Stimulated activated CD4-positive, alpha-beta T cell treated with anti-CD3 and anti-CD28 coated beads, Interleukin-15, amount 100 ng/mL, for 1 hour (primary cell): ENCODE data around the gene TAAR6.
"Not testable (repeated sequence)": the region's sequence is repeated elsewhere in the genome, so short reads cannot be mapped to it uniquely, and the experiment has no call there.

Source experiments
- DNase-seq, 2 donors: peaks; one replicate each; pipeline ENCODE4 v3.0.0-alpha.2; 2020; ENCODE audit warnings: low read depth in 1 of 2, low spot score in 1 of 2

TAAR6 gene

GRCh38 chr6:132570221-132570777 lies at the start of gene TAAR6:
Gene TAAR6 (plus strand): TSS chr6:132570322. CDS start chr6:132570322, 0 bp downstream.
- no peak for DNase-seq

- no peak for DNase-seq
Measured at GRCh38 chr6:132520953-132521352, 49.2 kb upstream of the TAAR6 start.

DNA sequence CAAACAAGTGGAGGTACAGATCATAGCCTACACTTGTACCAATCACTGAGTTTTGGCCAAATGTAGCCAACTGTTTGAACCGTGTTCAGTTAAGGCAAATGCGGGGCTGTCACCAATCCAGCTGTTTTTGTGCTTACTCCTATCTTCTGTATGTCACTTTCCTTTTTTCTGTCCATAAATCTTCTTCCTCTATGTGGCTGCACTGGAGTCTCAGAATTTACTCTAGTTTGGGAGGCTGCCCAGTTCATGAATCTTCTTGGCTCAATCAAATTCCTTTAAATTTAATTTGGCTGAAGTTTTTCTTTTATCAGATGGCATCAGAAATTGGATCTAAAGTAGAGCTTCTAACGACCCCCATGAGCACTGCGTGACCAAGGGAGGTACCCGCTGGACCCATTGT lies 45.5 kb upstream of the TAAR6 start:
- no peak for DNase-seq

DNA sequence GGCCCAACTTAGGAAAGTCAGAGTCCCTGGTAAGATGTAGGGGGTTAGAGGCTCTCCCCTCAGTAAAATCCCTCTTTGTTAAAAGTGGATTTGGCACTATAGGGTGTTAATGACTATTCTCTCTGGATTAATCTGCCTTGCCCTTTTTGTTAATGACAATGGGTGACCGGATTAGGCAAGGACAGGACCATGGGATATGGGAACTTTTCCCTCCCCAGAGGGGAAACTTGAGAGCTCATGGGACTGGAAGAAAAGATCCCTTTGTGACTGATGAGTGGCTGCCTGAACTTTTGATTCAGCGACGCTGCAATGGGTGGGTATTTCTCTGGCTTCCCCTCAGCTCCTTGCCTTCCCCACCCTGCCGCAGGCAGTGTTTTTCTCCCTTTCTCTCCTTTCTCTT lies 44.3 kb upstream of the TAAR6 start:
- no peak for DNase-seq

GRCh38 chr6:132526461-132526860 lies 43.7 kb upstream of the TAAR6 start:
- no peak for DNase-seq

- DNase-seq, result no peak
Measured at GRCh38 chr6:132527791-132528190, 42.3 kb upstream of the TAAR6 start.

DNA sequence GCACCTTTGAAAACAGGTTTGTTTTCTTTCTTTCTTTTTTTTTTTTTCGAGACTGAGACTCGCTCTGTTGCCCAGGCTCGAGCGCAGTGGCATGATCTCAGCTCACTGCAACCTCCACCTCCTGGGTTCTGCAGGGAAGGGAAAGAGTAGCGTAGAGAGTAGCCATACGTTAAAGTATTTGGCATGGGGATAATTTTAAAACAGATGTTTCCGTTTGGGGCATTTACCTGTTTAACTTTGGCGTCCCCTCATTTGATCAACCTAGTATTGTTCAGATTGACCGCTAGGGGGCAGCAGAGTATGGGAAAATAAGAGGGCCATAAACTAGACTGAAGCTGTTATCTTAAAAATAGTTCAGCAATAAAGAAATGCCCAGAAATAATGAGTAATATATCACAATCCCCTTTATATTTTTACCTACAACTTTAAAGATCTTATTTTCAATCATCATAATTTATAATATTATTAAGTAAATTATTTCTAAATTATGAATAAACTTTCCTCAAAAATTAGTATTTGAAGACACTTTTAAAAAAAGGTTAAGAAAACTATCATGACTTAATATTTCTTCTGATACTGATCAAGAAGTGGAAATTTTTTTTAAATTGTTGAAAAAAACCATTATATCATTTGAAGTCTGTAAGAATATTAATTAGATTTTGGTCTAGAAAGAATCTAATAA lies 39.7 kb upstream of the TAAR6 start:
- peak; percentile 7 to 26 for DNase-seq

GRCh38 chr6:132534546-132534945 lies 35.6 kb upstream of the TAAR6 start:
- not testable (repeated sequence) for DNase-seq

- DNase-seq, result no peak
Measured at GRCh38 chr6:132537145-132537544, 33.0 kb upstream of the TAAR6 start.

GRCh38 chr6:132537977-132538376 lies 32.1 kb upstream of the TAAR6 start, which contains the start of gene TAAR9:
Gene TAAR9 (plus strand): TSS chr6:132538277. CDS start chr6:132538290, 13 bp downstream.
- no peak for DNase-seq

GRCh38 chr6:132544826-132545225 lies 25.3 kb upstream of the TAAR6 start:
- DNase-seq, result no peak

DNA sequence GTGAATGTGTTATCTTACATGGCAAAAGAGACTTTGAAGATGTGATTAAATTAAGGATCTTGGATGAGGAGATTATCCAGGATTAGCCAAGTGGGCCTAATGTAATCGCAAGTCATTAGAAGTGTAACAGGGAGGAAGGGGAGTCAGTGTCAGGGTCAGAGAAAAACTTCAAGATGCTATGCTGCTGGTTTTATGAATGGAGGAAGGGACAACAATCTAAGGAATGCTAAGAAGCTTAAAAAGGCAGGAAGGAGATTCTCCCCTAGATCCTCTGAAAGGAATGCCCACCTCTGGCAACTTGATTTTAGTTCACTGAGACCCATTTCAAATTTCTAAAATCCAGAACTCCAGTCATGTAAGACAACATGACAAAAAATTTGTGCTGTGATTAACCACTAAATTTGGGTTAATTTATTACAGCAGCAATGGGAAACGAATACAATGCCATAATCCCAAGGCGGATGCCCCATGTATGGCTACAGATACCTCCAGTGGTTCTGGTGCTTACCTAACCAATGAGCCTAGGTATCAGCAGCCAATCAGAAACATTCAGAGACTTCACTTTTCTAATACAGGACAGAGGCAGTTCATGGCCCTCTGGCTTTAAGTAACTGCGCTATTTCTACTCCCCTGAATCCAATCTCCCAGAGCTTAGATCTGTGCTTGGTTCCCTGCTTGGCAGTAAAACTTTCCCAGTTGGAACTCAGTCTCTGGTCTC lies 21.2 kb upstream of the TAAR6 start:
- DNase-seq, result no peak

DNA sequence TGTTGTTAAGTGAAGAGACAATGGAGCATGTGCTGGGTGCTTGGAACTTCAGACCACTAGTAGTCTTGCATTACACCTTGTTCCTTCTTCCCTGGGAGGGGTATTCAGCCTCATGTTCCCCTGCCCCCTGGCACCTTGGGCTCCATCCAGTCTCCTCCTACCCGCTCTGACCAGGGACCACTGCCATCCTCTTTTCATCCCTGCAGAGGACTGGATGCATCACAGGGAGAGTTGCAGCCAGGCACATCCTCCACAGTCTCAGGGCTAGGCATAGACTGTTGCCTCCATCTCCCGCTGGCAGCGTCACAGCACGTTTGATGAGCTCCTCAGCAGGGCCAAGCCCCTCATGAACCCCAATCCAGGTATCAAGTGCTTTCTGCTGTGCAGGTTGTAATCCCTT lies 18.9 kb upstream of the TAAR6 start:
- no peak for DNase-seq

DNA sequence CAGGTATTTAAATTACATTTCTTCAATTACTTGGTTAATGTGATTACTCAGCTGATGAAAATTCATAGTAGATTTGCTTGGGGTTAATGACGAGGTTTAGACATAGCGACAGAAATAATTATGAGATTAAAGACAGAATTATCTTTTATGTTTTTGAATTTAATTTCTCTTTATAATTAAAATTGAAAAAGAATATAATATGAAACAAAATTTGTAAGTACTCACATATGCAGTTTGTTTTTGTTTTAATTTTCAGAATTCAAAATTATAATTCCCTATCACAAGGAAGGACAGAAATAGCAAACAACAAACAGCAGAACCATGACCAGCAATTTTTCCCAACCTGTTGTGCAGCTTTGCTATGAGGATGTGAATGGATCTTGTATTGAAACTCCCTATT lies 17.8 kb upstream of the TAAR6 start, which contains the start of gene TAAR8:
TSS of gene TAAR8 (plus strand) at position 301 of the 400 bp plus-strand sequence. CDS start at position 322, 21 bp downstream.
- no peak for DNase-seq

DNA sequence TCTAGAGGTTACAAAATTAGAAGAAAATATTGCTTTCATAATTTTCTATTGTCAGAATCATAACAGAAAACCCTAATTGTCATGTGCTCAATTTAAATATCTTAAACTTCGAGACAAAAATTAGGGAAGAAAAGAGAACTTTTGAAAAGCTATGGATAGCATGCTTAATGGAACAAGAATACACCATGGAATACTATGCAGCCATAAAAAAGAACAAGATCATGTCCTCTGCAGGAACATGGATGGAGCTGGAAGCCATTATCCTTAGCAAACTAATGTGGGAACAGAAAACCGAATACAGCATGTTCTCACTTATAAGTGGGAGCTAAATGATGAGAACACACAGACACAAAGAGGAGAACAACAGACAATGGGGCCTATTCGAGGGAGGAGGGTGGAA lies 10.0 kb upstream of the TAAR6 start:
- DNase-seq, result not testable (repeated sequence)

DNA sequence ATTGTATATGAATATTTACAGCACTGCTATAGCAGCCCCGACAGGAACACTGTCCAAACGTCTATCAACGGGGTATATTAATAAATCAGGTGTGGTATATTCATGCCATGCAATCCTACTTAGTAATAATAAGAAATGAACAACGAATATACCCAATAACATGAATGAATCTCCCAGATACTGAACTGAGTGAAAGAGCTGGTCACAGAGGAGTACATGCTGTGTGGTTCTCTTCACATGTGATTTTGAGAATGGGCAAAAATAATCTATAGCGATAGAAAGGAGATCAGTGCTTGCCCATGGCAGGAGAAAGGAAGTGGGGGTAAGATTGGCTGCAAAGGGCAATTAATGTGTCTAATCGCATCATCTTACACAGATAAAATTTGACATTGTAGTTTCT lies 3.7 kb upstream of the TAAR6 start:
- no peak for DNase-seq

- DNase-seq, result no peak
Measured at GRCh38 chr6:132567566-132567965, 2.6 kb upstream of the TAAR6 start.

- no peak for DNase-seq
Measured at GRCh38 chr6:132568611-132569010, 1.5 kb upstream of the TAAR6 start.

GRCh38 chr6:132569170-132569569 lies 952 bp upstream of the TAAR6 start:
- no peak for DNase-seq

- no peak for DNase-seq
Measured at GRCh38 chr6:132571774-132572173, 1.7 kb downstream of the TAAR6 start.

DNA sequence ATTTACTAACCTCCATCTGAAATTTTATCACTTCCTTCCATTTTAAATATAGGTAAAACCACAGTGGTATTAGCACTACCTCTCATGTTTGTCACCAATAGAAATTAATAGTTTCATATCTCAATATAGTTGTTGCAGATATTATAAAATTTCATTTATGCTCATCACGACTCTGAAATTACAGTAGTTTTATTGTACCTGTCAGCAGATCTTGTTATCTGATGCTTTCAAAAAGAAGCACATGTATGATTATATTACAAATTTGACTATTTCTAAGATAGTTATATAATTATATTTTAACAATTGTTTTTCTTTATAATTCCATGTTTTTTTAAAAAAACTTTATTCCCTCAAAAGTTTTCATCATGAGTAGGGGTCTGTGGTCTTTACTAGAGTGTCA lies 14.6 kb downstream of the TAAR6 start:
- no peak for DNase-seq

DNA sequence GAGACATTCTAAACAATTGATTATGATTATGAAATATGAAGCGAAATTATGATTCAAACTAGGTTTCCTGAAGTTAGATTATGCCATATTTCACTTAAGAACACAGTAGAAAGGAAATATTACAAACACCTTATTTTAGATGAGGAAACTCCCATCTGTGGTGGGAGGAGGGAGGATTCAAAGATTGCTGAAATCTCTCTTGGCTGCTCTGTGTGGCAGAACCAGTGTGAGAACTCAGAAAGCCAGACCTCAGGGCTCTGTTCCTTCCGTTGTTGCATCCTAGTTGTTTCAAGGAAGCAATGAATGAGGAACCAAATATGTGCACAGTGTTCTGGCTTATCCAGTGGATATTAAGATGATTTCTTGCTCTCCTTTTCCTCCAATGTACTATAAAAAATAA lies 17.3 kb downstream of the TAAR6 start:
- DNase-seq, result no peak
